AG10803 (cell line): ENCODE measurements around the gene PLCB1.

Experiments used
- DNase-seq: peaks from one replicate; pipeline ENCODE4 v3.0.0; 2010; ENCODE audit warnings: low read depth
- H3K4me3 ChIP-seq: 2 replicates; pipeline ENCODE4 v1.5.1; 2011; ENCODE audit warnings: mild to moderate bottlenecking, low read length, control low read depth
- CTCF ChIP-seq: conservative IDR thresholded peaks from 2 replicates; pipeline ENCODE4 v1.5.1; 2011; ENCODE audit warnings: mild to moderate bottlenecking, low read length, control low read depth, inconsistent platforms

The PLCB1 gene

GRCh38 chr20:8788831-8789230 lies 656.8 kb downstream of the PLCB1 start:
- no peak for DNase-seq
- TF ChIP-seq CTCF = no peak

DNA sequence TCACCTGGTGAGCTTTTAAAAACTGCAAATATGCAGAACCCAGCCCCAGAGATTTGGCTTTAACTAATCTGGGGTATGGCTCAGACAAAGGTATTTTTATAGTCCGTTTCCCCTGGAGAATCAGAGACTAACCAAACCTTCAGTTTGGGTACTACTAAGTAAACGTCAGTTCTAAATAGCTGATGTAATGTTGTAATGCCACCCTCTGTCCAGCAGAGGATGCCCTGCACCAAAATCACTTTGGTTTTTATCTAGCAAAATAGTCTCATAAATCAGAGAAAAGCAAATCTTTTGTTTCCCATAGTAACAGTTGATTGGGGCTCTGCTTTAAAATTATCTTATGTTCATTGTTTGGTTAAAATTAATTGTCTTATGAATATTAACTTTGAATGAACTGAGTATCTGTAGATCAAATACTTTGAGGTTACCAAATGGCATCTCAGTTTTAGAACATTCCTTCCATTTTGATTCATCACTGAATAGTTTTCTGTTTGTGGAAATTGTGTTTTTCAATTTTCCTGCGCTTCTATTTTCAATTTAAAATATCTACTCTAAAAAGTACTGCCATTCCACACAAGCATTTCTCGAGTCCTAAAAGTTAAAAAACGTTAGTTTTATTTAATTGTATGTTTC lies 658.5 kb downstream of the PLCB1 start:
- TF ChIP-seq CTCF = peak; percentile 99
- H3K4me3 ChIP-seq = no peak overlapping the region
- peak; percentile 53 for DNase-seq

More at GRCh38 chr20:8788831-8789230, 656.8 kb downstream of the PLCB1 start:
- no peak overlapping the region for H3K4me3 ChIP-seq

DNA sequence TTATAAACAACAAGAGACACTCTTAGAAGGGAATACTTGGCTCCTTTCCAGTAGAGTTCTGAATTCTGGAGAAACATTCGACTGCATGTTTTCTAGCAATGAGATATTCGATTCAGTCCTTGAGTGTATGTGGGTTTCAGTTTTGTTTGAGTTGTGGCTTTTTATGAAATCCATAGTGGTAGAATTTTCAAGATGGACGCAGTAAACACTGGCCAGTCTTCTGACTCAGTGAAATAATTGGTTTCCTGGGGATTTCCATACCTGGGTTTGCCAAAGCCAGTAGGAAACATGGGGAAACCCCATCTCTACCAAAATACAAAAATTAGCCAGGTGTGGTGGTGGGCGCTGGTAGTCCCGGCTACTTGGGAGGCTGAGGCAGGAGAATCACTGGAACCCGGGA lies 663.3 kb downstream of the PLCB1 start:
- no peak for DNase-seq
- no peak overlapping the region for H3K4me3 ChIP-seq
- TF ChIP-seq CTCF = no peak

DNA sequence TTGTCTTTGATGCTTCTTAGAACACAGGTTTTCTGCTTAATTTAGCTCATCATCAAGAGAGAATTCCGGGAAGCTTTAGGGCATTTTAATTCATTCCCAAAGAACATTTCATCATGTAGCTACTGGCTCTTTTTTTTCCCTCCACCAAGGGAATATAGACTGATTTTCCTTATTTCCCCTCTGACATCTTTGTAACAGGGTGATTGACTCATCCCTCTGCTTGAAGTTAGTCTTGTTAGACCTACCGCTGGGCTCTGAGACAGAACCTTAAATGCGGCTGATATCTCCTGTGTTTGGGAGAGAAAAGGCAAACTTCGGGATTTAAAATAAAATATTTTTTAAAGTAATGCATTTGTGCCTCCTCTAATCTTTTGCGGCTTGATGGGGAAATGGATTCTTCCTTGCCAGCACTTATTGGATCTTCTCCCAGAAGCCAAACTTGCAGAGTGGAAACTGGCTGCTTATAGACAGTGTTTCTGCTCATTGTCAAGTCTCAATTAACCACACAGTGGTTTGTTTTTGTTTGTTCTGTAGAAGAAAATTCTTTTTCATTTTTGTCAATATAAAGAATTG lies 664.1 kb downstream of the PLCB1 start:
- no peak overlapping the region for H3K4me3 ChIP-seq
- TF ChIP-seq CTCF = no peak
- DNase-seq = peak; percentile 72

DNA sequence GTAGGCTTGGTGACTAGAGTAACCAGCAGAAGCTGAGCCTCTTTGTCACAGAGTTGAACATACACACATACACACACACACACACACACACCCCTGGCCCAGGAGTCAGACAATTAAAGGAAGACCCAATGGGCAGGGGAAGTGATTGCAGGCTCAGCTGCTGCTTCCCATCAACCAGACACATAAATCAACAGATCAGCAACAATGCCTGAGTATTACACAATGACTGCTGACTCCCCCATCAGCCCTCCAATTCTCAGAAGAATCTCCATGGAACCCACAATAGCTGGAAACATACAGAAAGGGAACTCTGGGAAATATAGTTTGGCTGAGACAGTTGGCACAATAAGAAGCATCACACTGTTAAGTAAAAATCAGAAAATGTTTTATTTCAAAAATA lies 666.4 kb downstream of the PLCB1 start:
- peak; percentile 87 for DNase-seq
- TF ChIP-seq CTCF = no peak

GRCh38 chr20:8800089-8800488 lies 668.0 kb downstream of the PLCB1 start:
- no peak; the same call in 1 of the 2 replicates for TF ChIP-seq CTCF
- no peak for DNase-seq

More for the DNA sequence above, 666.4 kb downstream of the PLCB1 start:
- H3K4me3 ChIP-seq = no peak overlapping the region

GRCh38 chr20:8801686-8802085 lies 669.6 kb downstream of the PLCB1 start:
- no peak for DNase-seq
- no peak overlapping the region for H3K4me3 ChIP-seq
- TF ChIP-seq CTCF = no peak

More at GRCh38 chr20:8800089-8800488, 668.0 kb downstream of the PLCB1 start:
- no peak overlapping the region for H3K4me3 ChIP-seq
